Parathyroid adenoma (tissue), 2 donors: ENCODE data around the gene DOLPP1.

Experiments used
- H2AFZ ChIP-seq: fragments of 300-600 bp; sonication (generic); one replicate; pipeline ENCODE4 v1.7.0; 2017; ENCODE audit warnings: antibody characterized with exemption, mild to moderate bottlenecking
- H3K27ac ChIP-seq: fragments of 300-600 bp; sonication (generic); one replicate; pipeline ENCODE4 v1.7.0; 2017
- H3K27me3 ChIP-seq: fragments of 300-600 bp; sonication (generic); one replicate; pipeline ENCODE4 v1.7.0; 2017; ENCODE audit warnings: low read length; ENCODE audit not compliant: control insufficient read depth, insufficient read depth
- H3K36me3 ChIP-seq: fragments of 300-600 bp; sonication (generic); one replicate; pipeline ENCODE4 v1.7.0; 2017; ENCODE audit warnings: low read length; ENCODE audit not compliant: control insufficient read depth, insufficient read depth
- H3K4me1 ChIP-seq: fragments of 300-600 bp; sonication (generic); one replicate; pipeline ENCODE4 v1.7.0; 2017; ENCODE audit warnings: control low read depth
- H3K4me2 ChIP-seq: fragments of 300-600 bp; sonication (generic); one replicate; pipeline ENCODE4 v1.7.0; 2017; ENCODE audit warnings: low read length
- H3K4me3 ChIP-seq: fragments of 300-600 bp; sonication (generic); one replicate; pipeline ENCODE4 v1.7.0; 2017; ENCODE audit warnings: low read depth, low read length
- H3K79me2 ChIP-seq: fragments of 300-600 bp; sonication (generic); one replicate; pipeline ENCODE4 v1.7.0; 2017; ENCODE audit warnings: control low read depth
- H3K9ac ChIP-seq: fragments of 300-600 bp; sonication (generic); one replicate; pipeline ENCODE4 v1.7.0; 2017; ENCODE audit warnings: mild to moderate bottlenecking
- H3K9me3 ChIP-seq: fragments of 300-600 bp; sonication (generic); one replicate; pipeline ENCODE4 v1.7.0; 2017; ENCODE audit warnings: low read length; ENCODE audit not compliant: control insufficient read depth
- TF ChIP-seq, protein P1 (sequence below): fragments of 300-600 bp; sonication (generic); IDR thresholded peaks from one replicate; pipeline ENCODE4 v1.7.0; 2017; ENCODE audit warnings: antibody characterized with exemption, mild to moderate bottlenecking
- donor health status: primary hyperparathyroidism.

DOLPP1 gene

DNA sequence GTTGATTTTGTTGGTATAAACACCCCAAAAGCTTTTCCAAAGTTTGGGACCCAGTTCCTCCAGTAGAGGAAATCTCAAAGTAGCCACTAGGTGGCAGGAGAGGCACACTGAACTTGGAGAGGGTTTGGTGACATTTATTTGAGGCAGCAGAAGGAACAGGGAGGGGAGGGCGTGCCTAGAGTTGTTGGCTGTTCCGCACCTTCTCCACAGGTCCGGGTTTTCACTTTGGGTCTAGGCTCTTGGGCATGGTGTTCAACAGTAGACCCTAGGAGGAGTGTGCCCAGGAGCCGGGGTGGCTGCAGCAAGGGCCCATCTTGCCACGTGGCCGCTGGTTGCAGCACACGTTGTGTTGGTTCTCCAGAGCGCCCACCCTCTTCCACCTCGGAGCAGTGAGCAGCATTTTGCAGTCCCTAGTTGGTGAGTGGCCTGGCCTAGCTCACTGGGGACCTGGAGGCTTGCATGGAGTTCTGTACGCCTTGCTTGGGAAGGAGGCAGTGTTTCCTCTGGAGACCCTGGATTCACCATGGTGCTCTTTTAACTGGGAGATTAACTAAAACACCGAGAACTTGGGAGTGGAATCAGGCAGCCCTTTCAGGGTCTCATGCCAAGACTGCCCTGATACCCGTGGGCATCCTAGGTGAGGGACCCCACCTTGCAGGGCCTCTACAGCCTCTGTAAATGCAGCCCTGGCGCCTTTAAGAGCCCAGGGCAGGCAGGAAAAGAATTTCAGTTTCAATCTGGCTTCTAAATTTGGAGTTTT lies 58.5 kb downstream of the DOLPP1 start:
- Histone ChIP-seq H3K4me2 (peak overlapping the region; percentile 79), H3K79me2 (peaks cover 8% of the 10 kb centered on the region), H3K4me1 (peaks cover 38% of the 10 kb centered on the region), H3K9me3 (no peaks in the 10 kb centered on the region), H3K9ac (no peak overlapping the region), H3K4me3 (peak overlapping the region; percentile 69), H3K27ac (peak overlapping the region; percentile 100), H3K27me3 (no peaks in the 10 kb centered on the region), H2AFZ (peak overlapping the region; percentile 54), H3K36me3 (no peaks in the 10 kb centered on the region)
- TF ChIP-seq, protein P1, sequence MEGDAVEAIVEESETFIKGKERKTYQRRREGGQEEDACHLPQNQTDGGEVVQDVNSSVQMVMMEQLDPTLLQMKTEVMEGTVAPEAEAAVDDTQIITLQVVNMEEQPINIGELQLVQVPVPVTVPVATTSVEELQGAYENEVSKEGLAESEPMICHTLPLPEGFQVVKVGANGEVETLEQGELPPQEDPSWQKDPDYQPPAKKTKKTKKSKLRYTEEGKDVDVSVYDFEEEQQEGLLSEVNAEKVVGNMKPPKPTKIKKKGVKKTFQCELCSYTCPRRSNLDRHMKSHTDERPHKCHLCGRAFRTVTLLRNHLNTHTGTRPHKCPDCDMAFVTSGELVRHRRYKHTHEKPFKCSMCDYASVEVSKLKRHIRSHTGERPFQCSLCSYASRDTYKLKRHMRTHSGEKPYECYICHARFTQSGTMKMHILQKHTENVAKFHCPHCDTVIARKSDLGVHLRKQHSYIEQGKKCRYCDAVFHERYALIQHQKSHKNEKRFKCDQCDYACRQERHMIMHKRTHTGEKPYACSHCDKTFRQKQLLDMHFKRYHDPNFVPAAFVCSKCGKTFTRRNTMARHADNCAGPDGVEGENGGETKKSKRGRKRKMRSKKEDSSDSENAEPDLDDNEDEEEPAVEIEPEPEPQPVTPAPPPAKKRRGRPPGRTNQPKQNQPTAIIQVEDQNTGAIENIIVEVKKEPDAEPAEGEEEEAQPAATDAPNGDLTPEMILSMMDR, result peak; percentile 81

DNA sequence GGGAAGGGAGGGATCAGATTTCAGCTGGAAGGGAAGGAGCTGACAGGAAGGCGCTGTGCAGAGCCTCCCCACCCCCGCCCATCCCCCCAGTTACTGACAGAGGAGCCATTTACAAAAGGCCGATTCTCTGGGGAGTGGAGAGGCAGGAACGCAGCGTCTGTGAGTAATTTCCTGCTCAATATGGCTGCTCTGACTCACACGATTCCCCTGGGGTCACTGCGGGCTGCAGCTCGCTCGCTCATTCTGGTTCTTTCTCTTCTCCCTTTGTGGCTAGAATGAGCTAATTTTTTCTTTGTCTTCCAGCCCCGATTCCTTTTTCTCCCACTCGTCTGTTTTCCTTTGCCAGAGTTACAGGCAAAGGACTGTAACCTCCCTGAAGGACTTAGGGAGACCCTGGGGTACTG lies 59.1 kb downstream of the DOLPP1 start:
- H3K27ac ChIP-seq, result peak overlapping the region; percentile 100
- H2AFZ ChIP-seq, result peak overlapping the region; percentile 45
- H3K9me3 ChIP-seq, result no peaks in the 10 kb centered on the region
- H3K9ac ChIP-seq, result peak overlapping the region; percentile 74
- peaks cover 38% of the 10 kb centered on the region for H3K4me1 ChIP-seq
- no peaks in the 10 kb centered on the region for H3K36me3 ChIP-seq
- peaks cover 8% of the 10 kb centered on the region for H3K79me2 ChIP-seq
- H3K4me3 ChIP-seq, result peak overlapping the region; percentile 69
- H3K4me2 ChIP-seq, result peak overlapping the region; percentile 79
- TF ChIP-seq, protein P1, result no peak
- H3K27me3 ChIP-seq, result no peaks in the 10 kb centered on the region
